HG03064 (cell line): ENCODE results near the gene CIRBP.

Experiments
- ATAC-seq: cut with Tn5 transposase; IDR thresholded peaks from one replicate; pipeline ENCODE4 v1.9.1; 2021; ENCODE audit warnings: low read depth; ENCODE audit not compliant: unreplicated experiment

The CIRBP gene

GRCh38 chr19:1277061-1277460, 7.9 kb downstream of the CIRBP start:
- ATAC-seq: no peak

DNA sequence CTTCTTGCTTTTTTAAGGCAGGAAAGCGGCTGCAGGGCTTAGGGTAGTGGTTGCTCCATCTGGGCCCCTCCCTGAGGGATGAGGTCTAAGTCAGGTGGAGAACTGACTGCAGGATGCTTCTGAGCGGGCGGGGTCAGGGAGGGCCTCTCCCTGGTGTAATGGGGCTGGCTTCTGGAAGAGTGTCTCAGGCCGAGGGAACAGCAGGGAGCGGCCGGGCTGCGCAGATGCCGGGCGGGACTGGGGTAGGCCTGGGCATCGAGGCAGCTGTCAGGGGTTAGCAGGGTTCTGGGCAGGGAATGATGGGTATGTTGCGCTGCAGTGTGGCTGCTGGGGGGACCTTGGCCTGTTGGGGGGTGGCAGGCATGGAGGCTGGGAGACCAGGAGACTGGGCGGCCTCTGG, 8.9 kb downstream of the CIRBP start:
- no peak for ATAC-seq

DNA sequence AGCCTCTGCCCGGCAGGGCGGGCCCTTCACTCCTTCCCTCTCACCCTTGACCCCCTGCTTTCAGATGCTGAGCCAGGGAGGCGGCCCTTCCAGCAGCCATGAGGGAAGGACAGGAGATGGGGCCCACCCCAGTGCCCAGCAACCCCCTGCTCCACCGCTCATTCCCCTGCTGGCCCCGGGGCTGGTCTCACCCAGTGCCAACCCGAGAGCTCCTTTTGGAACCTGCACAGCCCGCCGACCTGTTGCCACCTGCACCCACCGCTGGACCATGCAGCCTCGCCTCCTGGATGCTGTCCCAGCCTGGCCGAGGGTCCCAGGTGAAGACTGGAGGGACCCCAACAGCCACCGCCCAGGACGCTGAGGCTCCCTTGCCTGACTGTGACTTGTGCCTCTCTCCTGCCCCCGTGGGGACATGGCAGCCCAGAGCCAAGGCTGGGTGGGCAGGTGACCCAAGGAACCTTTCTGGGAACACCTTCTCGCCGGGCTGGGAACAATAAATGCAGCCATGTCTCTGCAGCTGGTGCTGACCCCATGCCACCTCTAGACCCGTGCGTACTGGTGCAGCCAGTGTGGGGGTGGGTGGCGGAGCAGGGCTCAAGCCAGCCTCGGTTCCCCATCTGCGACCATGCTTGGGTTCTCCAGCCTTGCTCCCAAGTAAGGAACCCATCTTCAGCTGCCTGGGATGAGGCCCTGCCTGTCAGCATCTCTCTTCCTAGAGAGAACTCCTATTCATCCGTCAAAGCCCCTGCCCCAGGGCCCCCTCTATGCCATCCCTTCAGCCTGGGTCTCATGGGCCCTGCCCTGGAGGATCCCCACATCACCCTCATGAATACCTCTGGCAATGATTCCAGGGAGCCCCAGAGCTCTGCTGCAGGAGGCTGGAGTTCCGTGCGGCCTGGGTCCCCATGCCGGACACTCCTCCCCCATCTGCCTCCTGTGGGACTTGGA, 9.9 kb downstream of the CIRBP start:
- no peak for ATAC-seq

- no peak for ATAC-seq
Measured at GRCh38 chr19:1279782-1280341, 10.7 kb downstream of the CIRBP start.

DNA sequence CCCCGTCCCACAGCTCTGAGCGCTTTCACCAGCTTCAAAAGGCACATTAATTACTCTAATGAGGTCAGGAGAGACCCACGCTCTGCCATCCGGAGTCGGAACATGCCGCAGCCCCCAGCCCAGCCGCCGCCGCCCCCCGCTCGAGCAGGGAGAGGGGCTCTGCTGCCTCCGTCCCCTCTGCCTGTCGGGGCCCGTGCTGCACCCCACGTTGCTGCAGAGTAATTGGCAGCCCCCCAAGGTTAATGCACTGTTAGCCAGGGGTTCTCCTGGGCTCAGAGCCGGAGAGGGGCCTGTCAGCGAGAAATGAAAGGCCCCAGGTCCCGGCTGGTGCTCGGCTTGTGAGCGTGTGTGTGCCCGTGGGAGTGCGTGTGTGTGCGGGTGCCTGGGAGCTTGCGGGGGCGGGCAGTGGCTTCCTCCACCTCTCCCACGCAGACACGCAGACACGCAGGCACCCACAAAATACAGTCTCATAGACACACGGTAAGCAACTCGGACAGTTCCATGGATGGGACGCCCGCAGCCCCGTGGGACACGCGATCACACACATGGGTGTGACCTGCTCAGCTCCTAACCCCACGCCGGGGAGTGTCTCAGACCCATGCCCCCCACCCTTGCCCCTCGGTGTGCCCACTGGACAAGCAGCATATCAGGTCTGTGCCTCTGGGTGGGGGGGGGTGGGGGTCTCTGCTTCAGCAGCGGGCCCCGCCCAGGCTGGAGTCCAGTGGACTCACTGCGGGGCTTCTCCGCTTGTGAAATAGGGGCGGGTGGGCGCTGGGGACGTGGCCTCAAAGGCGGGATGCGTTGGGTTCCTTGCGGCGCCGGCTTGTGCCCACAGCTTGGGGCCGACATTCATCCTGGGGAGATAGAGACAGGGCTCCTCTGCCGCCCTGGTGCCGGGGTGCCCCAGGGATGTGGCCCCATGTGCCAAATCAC, 11.8 kb downstream of the CIRBP start:
- ATAC-seq: no peak

- ATAC-seq: no peak
Measured at GRCh38 chr19:1281569-1282287, 12.6 kb downstream of the CIRBP start.

DNA sequence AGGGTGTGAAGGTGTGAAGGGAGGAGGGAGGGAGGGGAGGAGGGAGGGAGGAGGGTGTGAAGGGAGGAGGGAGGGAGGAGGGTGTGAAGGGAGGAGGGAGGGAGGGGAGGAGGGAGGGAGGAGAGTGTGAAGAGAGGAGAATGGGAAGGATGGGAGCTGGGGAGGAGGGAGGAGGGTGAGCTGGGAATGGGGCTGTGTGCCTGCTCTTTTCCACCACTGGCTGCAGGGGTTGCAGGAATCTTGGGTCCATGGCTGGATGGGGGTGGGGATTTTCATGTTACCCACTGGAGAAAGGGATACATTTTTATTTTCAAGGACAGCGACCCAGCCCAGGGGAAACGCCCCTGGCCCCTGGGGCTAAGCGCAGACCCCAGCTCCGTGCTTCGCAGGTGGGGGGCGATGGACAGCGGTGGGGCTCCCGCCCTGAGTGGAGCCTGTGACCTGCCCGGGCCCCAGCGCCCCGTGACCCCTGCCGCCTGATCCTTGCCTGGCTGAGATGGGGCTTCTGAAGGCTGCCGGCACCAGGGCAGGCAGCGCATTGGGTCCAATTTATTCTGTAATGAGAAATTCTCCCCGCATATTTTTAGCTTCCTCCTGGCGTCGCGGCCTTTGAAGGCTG, 13.6 kb downstream of the CIRBP start:
- no peak for ATAC-seq

DNA sequence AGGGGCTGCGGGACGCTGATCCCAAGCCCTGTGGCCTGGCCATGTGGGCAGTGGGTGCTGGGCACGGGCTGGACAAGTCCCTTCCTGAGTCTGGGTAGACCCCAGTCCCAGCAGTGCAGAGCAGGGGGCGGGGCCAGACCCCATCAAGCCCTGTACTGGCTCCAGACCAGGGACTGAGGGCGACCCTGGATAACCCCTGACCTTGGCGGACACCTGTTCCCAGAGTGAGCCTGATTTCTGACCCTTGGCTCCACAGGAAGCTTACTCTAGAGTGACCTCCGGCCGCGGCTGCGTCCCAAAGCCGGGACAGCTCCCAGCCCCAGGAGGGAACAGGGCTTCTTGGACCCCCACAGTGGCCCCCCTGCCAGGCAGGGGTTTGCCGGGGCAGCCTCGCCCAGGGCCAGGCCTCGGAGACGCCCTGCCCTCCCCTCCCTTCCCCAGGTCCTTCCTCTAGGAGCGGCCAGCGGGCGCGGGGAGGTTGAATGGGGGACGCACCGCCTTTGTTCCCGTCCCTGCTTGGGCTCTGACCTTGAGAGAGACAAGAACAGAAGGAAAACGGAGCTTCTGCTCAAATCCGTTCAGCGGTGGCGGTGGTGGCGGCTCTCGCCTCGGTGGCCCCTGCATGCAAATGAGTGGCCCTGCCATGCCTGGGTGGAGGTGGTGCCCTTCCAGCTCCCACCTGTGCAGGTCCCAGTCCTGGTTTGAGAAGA, 14.2 kb downstream of the CIRBP start:
- ATAC-seq: no peak

GRCh38 chr19:1283917-1284292, 14.8 kb downstream of the CIRBP start:
- ATAC-seq: no peak

DNA sequence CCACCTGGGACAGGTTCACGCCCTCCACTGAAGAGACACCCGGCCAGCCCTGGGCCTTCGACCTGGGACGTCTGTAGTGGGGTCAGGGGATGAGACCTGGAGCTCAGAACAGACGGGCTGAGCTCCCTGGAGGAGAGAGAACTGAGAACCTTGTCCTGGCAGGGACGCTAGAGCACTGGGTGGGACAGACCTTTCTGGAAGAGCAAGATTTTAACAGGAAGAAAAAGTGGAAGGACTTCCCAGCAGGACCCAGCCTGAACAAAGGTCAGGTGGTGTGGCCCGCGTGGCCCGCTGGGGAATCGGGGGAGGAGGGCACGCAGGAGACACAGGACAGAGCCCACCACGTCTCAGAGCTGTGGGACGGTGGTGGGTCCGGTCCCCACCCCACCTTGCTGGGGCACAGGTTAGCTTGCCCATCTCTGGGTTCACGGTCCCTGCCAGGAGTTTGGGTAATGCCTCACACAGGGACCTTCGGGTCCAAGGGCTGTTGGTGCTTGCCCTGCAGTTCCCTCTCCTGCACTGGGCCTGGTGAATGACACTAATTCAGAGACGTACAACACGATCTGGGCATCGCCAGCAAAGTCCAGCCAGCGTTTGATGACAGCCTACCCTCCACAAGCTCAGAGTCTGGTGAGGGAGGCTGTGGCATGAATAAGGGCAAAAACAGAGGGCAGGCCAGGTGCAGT, 15.3 kb downstream of the CIRBP start:
- ATAC-seq: no peak

GRCh38 chr19:1284979-1285736, 16.0 kb downstream of the CIRBP start:
- no peak for ATAC-seq

DNA sequence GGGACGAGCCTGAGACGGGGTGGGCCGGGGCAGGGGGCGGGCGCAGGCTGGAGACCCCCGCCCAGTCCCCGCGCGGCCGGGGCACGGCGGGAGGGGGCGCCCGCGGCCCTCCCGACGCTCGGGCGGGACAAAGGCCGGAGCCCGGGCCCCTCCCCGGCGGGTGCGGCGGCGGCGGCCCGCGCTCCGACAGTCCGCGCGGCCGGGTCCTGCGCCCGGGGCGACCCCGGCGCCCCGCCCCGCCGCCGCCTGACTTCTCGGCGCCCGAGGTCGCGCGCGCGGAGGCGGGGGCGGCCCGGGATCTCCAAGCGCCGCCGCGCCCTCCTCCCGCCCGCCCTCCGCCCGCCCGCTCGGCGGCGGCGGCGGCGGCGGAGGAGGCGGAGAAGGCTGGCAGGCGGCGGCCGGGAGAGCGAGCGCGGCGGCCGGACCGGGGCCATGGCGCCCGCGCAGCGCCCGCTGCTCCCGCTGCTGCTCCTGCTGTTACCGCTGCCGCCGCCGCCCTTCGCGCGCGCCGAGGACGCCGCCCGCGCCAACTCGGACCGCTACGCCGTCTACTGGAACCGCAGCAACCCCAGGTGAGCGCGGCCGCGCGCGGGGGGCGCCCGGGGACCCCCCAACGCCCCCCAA, 16.7 kb downstream of the CIRBP start, which contains the start of gene EFNA2:
Gene EFNA2 (plus strand): TSS at position 137 of the 624 bp plus-strand sequence. CDS start 296 bp downstream, at position 433.
- ATAC-seq: no peak

GRCh38 chr19:1286487-1287353, 17.6 kb downstream of the CIRBP start:
- no peak for ATAC-seq

DNA sequence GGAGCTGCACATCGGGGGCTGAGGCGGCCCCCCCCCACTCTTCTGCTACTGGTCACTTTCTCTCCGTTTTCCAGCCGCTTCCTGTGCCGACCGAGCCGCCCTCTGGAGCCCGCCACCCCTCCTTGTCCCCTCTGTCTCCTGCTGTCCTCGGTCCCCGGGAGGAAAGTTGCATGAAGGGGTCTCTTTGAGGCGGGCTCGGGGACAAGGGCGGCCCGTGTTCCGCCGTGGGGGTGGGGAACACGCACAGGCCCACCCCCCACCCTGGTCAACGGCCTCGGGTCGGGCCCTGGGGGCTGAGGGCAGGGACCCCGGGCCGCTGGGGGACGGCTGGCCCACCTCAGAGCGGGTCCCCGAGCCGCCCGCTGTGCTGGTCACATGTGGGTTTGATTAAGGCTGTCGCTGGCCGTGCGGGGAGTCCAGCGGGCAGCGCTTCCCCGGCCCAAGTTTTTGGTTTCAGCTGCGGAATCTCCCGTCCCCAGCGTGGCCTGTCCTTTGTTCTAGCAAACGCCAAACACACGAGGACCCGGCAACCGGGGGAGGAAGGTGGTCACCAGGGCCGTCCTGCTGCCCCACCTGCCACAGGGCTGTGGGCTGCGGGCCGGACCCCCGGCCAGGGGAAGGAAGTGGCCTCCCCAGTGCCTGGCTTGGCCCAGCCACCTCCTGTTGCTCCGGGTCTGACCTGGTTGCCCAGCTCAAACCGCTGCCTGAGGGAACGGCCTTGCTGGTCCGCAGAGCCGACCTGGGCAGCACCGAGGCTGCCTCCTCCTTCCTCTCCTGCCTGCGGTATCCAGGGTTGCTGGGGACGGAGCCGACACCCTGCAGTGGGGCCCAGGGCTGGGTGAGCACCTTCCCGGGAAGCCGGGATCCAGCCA, 18.5 kb downstream of the CIRBP start:
- no peak for ATAC-seq

- ATAC-seq: no peak
Measured at GRCh38 chr19:1288226-1288612, 19.1 kb downstream of the CIRBP start.
